ENCODE results near the gene FARS2. TPM values are rescaled to one million over a fixed set of nuclear protein-coding genes. Genes with fewer than 3 reads are reported as not detected.
A peak's percentile ranks its signal among the peaks of the same experiment; 100 is the strongest.

FARS2 gene
- total and polyA plus RNA-seq, 7 donors = 8.1 to 21.0 (median 12.5) TPM

GRCh38 chr6:5378331-5378730 is 117.0 kb downstream of the FARS2 start:
- no peak overlapping the region for H3K27ac ChIP-seq
- no peak overlapping the region for H3K4me3 ChIP-seq
- no peaks in the 10 kb centered on the region for H3K27me3 ChIP-seq
- intact Hi-C loops (cut with DNase I) = no loop called here
- TF ChIP-seq EP300 (IDR thresholded peaks at IDR 0.05) (no peak), POLR2AphosphoS5 (IDR thresholded peaks at IDR 0.05) (no peak), POLR2A (IDR thresholded peaks at IDR 0.05) (no peak)
- no peaks in the 10 kb centered on the region for H3K36me3 ChIP-seq
- no peak for DNase-seq
- H3K4me1 ChIP-seq = no peaks in the 10 kb centered on the region
- H3K9me3 ChIP-seq = no peaks in the 10 kb centered on the region
- 81 to 87% methylated on average over 6 of the region's 6 CpGs for WGBS, 2 donors

- intact Hi-C loops (cut with DNase I) = no loop called here
- 66 to 67% methylated on average over 3 of the region's 3 CpGs for WGBS, 2 donors
- Histone ChIP-seq H3K27ac (no peak overlapping the region), H3K4me3 (no peak overlapping the region), H3K36me3 (no peaks in the 10 kb centered on the region), H3K27me3 (no peaks in the 10 kb centered on the region), H3K4me1 (no peaks in the 10 kb centered on the region), H3K9me3 (no peaks in the 10 kb centered on the region)
- no peak for TF ChIP-seq EP300 (IDR thresholded peaks at IDR 0.05)
- TF ChIP-seq CTCF (IDR thresholded peaks at IDR 0.05) = peak in 1 of 4 experiments; percentile 14
- TF ChIP-seq POLR2AphosphoS5 (IDR thresholded peaks at IDR 0.05) = no peak
- no peak for TF ChIP-seq POLR2A (IDR thresholded peaks at IDR 0.05)
- DNase-seq = no peak
Observed at GRCh38 chr6:5379647-5380242, 118.4 kb downstream of the FARS2 start.

- Histone ChIP-seq H3K4me1 (no peaks in the 10 kb centered on the region), H3K4me3 (no peak overlapping the region), H3K27me3 (no peaks in the 10 kb centered on the region), H3K27ac (no peak overlapping the region), H3K9me3 (no peaks in the 10 kb centered on the region), H3K36me3 (no peaks in the 10 kb centered on the region)
- intact Hi-C loops (cut with DNase I) = no loop called here
- DNase-seq = no peak
- TF ChIP-seq POLR2A (IDR thresholded peaks at IDR 0.05) (no peak), POLR2AphosphoS5 (IDR thresholded peaks at IDR 0.05) (no peak), EP300 (IDR thresholded peaks at IDR 0.05) (no peak), CTCF (IDR thresholded peaks at IDR 0.05) (no peak)
- WGBS, 2 donors = 87 to 98% methylated on average over 1 of the region's 1 CpG
Observed at GRCh38 chr6:5383856-5384255, 122.5 kb downstream of the FARS2 start.

- no peak for DNase-seq
- TF ChIP-seq EP300 (IDR thresholded peaks at IDR 0.05) (no peak), CTCF (IDR thresholded peaks at IDR 0.05) (no peak), POLR2AphosphoS5 (IDR thresholded peaks at IDR 0.05) (no peak)
Observed at GRCh38 chr6:5384276-5384675, 123.0 kb downstream of the FARS2 start.

GRCh38 chr6:5388326-5388725 is 127.0 kb downstream of the FARS2 start:
- no peak overlapping the region for H3K27ac ChIP-seq
- intact Hi-C loops (cut with DNase I) = no loop called here
- DNase-seq = no peak
- H3K36me3 ChIP-seq = no peaks in the 10 kb centered on the region
- TF ChIP-seq EP300 (IDR thresholded peaks at IDR 0.05) = no peak
- no peak for TF ChIP-seq POLR2AphosphoS5 (IDR thresholded peaks at IDR 0.05)
- TF ChIP-seq POLR2A (IDR thresholded peaks at IDR 0.05) = no peak
- TF ChIP-seq CTCF (IDR thresholded peaks at IDR 0.05) = no peak
- no peaks in the 10 kb centered on the region for H3K4me1 ChIP-seq
- H3K27me3 ChIP-seq = no peaks in the 10 kb centered on the region
- 87 to 93% methylated on average over 3 of the region's 3 CpGs for WGBS, 2 donors
- no peaks in the 10 kb centered on the region for H3K9me3 ChIP-seq
- H3K4me3 ChIP-seq = no peak overlapping the region

More at GRCh38 chr6:5384276-5384675, 123.0 kb downstream of the FARS2 start:
- 96 to 97% methylated on average over 7 of the region's 7 CpGs for WGBS, 2 donors
- Histone ChIP-seq H3K27ac (no peak overlapping the region), H3K36me3 (no peaks in the 10 kb centered on the region), H3K27me3 (no peaks in the 10 kb centered on the region), H3K4me1 (no peaks in the 10 kb centered on the region), H3K9me3 (no peaks in the 10 kb centered on the region), H3K4me3 (no peak overlapping the region)
- intact Hi-C loops (cut with DNase I) = no loop called here
